Left cardiac atrium (tissue), 4 donors: Measurements from ENCODE around the gene RIPK4. TPM values are rescaled to one million over a fixed set of nuclear protein-coding genes. Genes with fewer than 3 reads are reported as not detected.

Experiments
- ATAC-seq, 2 donors: fragments of 200-7000 bp; cut with Tn5 transposase; one replicate each; pipeline ENCODE4 v1.9.1; 2020; ENCODE audit warnings: mild to moderate bottlenecking in 2 of 2, moderate library complexity in 2 of 2
- DNase-seq: peaks from one replicate; pipeline ENCODE4 v3.0.0-alpha.2; 2020
- intact Hi-C, 2 donors: fragments of 100-400 bp; cut with DNase I; formaldehyde crosslinking; loops; one replicate each; pipeline versions ENCODE4 v1.14.1 to v1.15.1; 2022 to 2023
- total RNA-seq, 2 donors: library from RNA; stranded (reverse); fragmentation: NEBNext Ultra II Directional; extraction: Animal tissue kit (Norgen Biotek cat#: 25700); gene quantifications; one replicate each; pipeline ENCODE4 v1.2.1, GENCODE V29; 2021
- donor health status: DM: no; HTN: yes; CAD: no.
- donor health status: DM: no; HTN: yes; CAD: no; lungs with severe emphysema.
- donor health status: DM: yes; HTN: yes; CAD: no.
- donor health status: Dilated cardiomyopathy.

The RIPK4 gene
- total RNA-seq, 2 donors from 2014 or later: 2.7 to 3.0 TPM

GRCh38 chr21:41761211-41761933, 5.5 kb downstream of the RIPK4 start:
- DNase-seq: peak; percentile 70
- ATAC-seq: peak; percentile 70 to 85
- intact Hi-C loops: loop anchor here in 1 of 2 donors (10.0 kb wide), 1 partner anchor 87 kb away; no protein-coding TSS in a partner anchor

- ATAC-seq (no peak), DNase-seq (no peak)
- intact Hi-C loops: loop anchor here in 1 of 2 donors (10.0 kb wide), 1 partner anchor 86 kb away; no protein-coding TSS in a partner anchor
Measured at GRCh38 chr21:41760411-41760810, 6.4 kb downstream of the RIPK4 start.

- no peak for ATAC-seq
- no peak for DNase-seq
- intact Hi-C loops: loop anchor here in 1 of 2 donors (10.0 kb wide), 1 partner anchor 85 kb away; no protein-coding TSS in a partner anchor
Measured at GRCh38 chr21:41759926-41760325, 6.9 kb downstream of the RIPK4 start.

- DNase-seq (no peak), ATAC-seq (no peak)
- intact Hi-C loops: no loop called here
Measured at GRCh38 chr21:41759214-41759840, 7.5 kb downstream of the RIPK4 start.

- intact Hi-C loops: no loop called here
- DNase-seq: no peak
- no peak for ATAC-seq
Measured at GRCh38 chr21:41758550-41758949, 8.3 kb downstream of the RIPK4 start.

GRCh38 chr21:41755934-41756773, 10.7 kb downstream of the RIPK4 start:
- no peak for DNase-seq
- ATAC-seq: no peak
- intact Hi-C loops: no loop called here

GRCh38 chr21:41755258-41755933, 11.5 kb downstream of the RIPK4 start:
- no peak for ATAC-seq
- intact Hi-C loops: no loop called here
- DNase-seq: no peak

GRCh38 chr21:41754479-41754891, 12.4 kb downstream of the RIPK4 start:
- ATAC-seq (no peak), DNase-seq (no peak)
- intact Hi-C loops: no loop called here

GRCh38 chr21:41753006-41753898, 13.6 kb downstream of the RIPK4 start:
- no peak for ATAC-seq
- DNase-seq: no peak
- intact Hi-C loops: no loop called here

GRCh38 chr21:41752231-41752681, 14.6 kb downstream of the RIPK4 start:
- intact Hi-C loops: no loop called here
- DNase-seq: no peak
- ATAC-seq: peak in 1 of 2 donors; percentile 54

GRCh38 chr21:41751611-41752011, 15.2 kb downstream of the RIPK4 start:
- DNase-seq (no peak), ATAC-seq (peak in 1 of 2 donors; percentile 19)
- intact Hi-C loops: no loop called here

GRCh38 chr21:41750532-41751151, 16.2 kb downstream of the RIPK4 start:
- no peak for DNase-seq
- no peak for ATAC-seq
- intact Hi-C loops: no loop called here

- intact Hi-C loops: no loop called here
- no peak for DNase-seq
- ATAC-seq: no peak
Measured at GRCh38 chr21:41750051-41750450, 16.8 kb downstream of the RIPK4 start.

- no peak for DNase-seq
- intact Hi-C loops: no loop called here
- no peak for ATAC-seq
Measured at GRCh38 chr21:41749286-41749685, 17.6 kb downstream of the RIPK4 start.

GRCh38 chr21:41747943-41748738, 18.7 kb downstream of the RIPK4 start:
- ATAC-seq: no peak
- intact Hi-C loops: no loop called here
- no peak for DNase-seq

GRCh38 chr21:41746744-41747006, 20.2 kb downstream of the RIPK4 start:
- intact Hi-C loops: no loop called here
- ATAC-seq: no peak
- no peak for DNase-seq
